GM18507 (cell line): ENCODE data around the gene ARF3.

Experiments used
- DNase-seq: peaks from one replicate; pipeline ENCODE4 v3.0.0; 2011; ENCODE audit warnings: low read depth; ENCODE audit not compliant: insufficient read length; ENCODE audit errors: extremely low spot score
- FAIRE-seq: peaks from 2 replicates; lab custom pipeline; 2011; peaks lifted over from hg19 to GRCh38; lab: Jason Lieb, UNC

Gene ARF3

GRCh38 chr12:48889679-48890078 is 67.6 kb downstream of the ARF3 start:
- DNase-seq (no peak), FAIRE-seq (no peak)
